Measurements from ENCODE around the gene NAALADL1.

Gene NAALADL1, protein sequence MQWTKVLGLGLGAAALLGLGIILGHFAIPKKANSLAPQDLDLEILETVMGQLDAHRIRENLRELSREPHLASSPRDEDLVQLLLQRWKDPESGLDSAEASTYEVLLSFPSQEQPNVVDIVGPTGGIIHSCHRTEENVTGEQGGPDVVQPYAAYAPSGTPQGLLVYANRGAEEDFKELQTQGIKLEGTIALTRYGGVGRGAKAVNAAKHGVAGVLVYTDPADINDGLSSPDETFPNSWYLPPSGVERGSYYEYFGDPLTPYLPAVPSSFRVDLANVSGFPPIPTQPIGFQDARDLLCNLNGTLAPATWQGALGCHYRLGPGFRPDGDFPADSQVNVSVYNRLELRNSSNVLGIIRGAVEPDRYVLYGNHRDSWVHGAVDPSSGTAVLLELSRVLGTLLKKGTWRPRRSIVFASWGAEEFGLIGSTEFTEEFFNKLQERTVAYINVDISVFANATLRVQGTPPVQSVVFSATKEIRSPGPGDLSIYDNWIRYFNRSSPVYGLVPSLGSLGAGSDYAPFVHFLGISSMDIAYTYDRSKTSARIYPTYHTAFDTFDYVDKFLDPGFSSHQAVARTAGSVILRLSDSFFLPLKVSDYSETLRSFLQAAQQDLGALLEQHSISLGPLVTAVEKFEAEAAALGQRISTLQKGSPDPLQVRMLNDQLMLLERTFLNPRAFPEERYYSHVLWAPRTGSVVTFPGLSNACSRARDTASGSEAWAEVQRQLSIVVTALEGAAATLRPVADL

DNA sequence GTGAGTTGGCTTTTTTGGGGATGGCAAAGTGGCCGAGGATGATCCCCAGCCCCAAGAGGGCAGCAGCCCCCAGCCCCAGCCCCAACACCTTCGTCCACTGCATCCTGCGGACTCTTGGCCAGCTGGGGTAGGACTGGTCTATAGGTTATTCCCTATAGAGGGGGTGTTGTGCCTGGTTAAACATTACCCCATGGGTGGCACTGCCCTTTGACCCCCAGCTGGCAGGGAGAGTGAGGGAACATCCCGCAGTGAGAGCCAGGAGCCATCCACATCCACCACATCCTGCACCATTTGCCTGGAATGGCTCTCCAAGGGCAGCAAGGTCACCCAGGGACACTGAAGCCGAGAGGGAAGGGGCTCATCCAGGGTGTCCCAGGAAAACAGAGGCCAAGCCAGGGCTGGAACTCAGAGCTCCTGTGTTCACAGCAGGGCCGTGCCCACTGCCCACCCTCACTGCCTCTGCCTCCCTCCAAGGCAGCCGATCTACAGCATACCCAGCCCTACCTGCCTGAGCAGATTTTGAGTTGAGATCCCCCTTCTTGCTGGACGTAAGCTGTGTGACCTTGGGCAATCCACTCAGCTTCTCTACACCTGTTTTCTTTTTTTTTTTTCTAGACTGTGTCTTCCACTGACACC lies at the start of gene NAALADL1:
TSS of gene NAALADL1 (minus strand) at position 135 of the 636 bp plus-strand sequence. CDS start at position 103, 32 bp downstream.
- in situ Hi-C loops (cut with MboI; ENCODE audit: low sequenced_read_pairs, unreplicated experiment) = no loop called here
- TF ChIP-seq, protein P1, sequence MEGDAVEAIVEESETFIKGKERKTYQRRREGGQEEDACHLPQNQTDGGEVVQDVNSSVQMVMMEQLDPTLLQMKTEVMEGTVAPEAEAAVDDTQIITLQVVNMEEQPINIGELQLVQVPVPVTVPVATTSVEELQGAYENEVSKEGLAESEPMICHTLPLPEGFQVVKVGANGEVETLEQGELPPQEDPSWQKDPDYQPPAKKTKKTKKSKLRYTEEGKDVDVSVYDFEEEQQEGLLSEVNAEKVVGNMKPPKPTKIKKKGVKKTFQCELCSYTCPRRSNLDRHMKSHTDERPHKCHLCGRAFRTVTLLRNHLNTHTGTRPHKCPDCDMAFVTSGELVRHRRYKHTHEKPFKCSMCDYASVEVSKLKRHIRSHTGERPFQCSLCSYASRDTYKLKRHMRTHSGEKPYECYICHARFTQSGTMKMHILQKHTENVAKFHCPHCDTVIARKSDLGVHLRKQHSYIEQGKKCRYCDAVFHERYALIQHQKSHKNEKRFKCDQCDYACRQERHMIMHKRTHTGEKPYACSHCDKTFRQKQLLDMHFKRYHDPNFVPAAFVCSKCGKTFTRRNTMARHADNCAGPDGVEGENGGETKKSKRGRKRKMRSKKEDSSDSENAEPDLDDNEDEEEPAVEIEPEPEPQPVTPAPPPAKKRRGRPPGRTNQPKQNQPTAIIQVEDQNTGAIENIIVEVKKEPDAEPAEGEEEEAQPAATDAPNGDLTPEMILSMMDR (IDR thresholded peaks at IDR 0.05; ENCODE audit: borderline replicate concordance, control extremely low read depth, extremely low read depth, insufficient read depth, missing control alignments) = no peak
- no peak for DNase-seq (ENCODE audit: low spot score)

DNA sequence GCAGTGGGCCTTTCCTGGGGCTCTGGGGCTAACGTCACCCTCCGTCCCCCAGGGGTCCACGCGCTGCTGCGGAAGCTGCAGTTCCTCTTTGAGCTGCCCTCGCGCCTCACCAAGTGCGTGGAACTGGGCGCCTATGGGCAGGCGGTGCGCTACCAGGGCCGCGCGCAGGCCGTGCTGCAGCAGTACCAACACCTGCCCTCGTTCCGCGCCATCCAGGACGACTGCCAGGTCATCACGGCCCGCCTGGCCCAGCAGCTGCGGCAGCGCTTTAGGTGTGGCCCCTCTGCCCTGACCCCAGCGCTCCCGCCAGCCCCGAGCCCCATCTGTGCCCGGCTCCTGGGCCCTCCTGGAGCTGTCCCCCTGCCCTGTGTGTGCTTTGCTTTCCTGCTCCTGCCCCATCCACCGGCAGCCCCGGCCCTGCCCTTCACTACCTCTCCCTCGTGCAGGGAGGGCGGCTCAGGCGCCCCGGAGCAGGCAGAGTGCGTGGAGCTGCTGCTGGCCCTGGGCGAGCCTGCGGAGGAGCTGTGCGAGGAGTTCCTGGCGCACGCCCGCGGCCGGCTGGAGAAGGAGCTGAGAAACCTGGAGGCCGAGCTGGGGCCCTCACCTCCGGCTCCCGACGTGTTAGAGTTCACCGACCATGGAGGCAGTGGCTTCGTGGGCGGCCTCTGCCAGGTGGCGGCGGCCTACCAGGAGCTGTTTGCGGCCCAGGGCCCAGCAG lies 49.6 kb upstream of the NAALADL1 start:
- TF ChIP-seq, protein P1 (IDR thresholded peaks at IDR 0.05; ENCODE audit: borderline replicate concordance, control extremely low read depth, extremely low read depth, insufficient read depth, missing control alignments) = no peak
- in situ Hi-C loops (cut with MboI; ENCODE audit: low sequenced_read_pairs, unreplicated experiment) = no loop called here
- no peak for DNase-seq (ENCODE audit: low spot score)

DNA sequence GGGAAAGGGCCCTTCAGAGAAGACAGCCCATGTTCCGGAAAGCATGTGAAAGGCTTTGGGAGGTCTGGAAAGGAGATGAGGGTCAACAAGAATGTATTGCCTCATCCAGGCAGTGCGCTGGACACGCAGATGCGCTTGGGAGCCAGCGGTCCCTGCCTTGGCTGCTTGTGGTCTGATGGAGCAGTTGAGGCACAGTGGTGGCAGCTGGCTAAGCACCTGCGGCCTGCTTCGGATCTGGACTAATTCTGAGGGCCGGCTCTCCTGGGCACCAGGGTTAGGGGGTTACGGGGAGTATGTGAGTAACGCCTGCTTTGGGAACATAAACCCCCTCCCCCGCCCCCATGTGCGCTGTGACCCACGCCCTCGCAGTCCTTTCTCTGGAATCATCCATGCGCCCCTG lies 48.7 kb upstream of the NAALADL1 start:
- TF ChIP-seq, protein P1 (IDR thresholded peaks at IDR 0.05; ENCODE audit: borderline replicate concordance, control extremely low read depth, extremely low read depth, insufficient read depth, missing control alignments) = no peak
- in situ Hi-C loops (cut with MboI; ENCODE audit: low sequenced_read_pairs, unreplicated experiment) = no loop called here
- no peak for DNase-seq (ENCODE audit: low spot score)

DNA sequence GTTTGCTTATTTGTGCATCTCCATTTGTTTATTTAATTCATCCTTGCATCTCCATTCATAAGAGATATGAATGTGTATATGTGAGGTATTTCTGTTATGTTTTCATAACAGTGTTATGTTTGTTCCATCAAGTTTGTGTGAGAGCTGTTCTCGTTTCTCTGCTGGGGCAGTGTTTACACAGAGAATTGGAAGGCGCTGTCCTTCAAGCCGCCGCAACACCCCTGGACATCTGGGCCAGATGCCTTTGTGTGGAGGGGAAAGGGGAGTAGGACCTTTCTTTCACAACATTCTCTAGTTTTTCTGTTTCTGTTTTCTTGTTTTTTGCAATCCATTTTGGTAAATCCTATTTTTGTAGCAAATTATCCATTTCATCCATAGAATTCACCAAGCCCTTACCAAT lies 46.3 kb upstream of the NAALADL1 start:
- DNase-seq (ENCODE audit: low spot score) = no peak
- in situ Hi-C loops (cut with MboI; ENCODE audit: low sequenced_read_pairs, unreplicated experiment) = no loop called here
- TF ChIP-seq, protein P1 (IDR thresholded peaks at IDR 0.05; ENCODE audit: borderline replicate concordance, control extremely low read depth, extremely low read depth, insufficient read depth, missing control alignments) = no peak

DNA sequence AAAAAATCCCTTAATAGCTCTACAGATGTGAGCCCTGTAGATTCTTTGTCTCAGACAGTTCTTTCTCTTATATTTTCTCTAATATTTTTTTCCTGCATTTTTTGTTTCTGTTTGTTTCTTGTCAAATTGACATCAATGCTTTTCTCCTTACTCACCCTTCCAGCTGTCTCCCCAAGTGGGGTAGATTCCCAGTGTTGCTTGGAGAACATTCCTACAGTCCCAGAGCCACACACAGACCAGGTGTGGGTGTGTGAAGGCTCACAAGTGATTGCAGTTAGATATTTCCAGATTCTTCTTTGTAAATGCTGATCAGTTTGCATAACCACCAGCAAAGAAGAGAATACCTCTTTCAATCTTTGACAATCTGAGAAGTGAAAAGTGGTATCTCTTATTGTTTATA lies 45.1 kb upstream of the NAALADL1 start:
- DNase-seq (ENCODE audit: low spot score) = no peak

More for the DNA sequence above, 45.1 kb upstream of the NAALADL1 start:
- TF ChIP-seq, protein P1 (IDR thresholded peaks at IDR 0.05; ENCODE audit: borderline replicate concordance, control extremely low read depth, extremely low read depth, insufficient read depth, missing control alignments) = no peak
- in situ Hi-C loops (cut with MboI; ENCODE audit: low sequenced_read_pairs, unreplicated experiment) = no loop called here

Data from GM13976 (cell line).